Central memory CD4-positive, alpha-beta T cell (primary cell): ENCODE results near the gene NBR1.
"Not testable (repeated sequence)": the region's sequence is repeated elsewhere in the genome, so short reads cannot be mapped to it uniquely, and the experiment has no call there.

ENCODE experiments used
- DNase-seq: peaks from one replicate; pipeline ENCODE4 v3.0.0; 2022

NBR1 gene

GRCh38 chr17:43216762-43217613, 46.0 kb downstream of the NBR1 start:
- DNase-seq: no peak

DNA sequence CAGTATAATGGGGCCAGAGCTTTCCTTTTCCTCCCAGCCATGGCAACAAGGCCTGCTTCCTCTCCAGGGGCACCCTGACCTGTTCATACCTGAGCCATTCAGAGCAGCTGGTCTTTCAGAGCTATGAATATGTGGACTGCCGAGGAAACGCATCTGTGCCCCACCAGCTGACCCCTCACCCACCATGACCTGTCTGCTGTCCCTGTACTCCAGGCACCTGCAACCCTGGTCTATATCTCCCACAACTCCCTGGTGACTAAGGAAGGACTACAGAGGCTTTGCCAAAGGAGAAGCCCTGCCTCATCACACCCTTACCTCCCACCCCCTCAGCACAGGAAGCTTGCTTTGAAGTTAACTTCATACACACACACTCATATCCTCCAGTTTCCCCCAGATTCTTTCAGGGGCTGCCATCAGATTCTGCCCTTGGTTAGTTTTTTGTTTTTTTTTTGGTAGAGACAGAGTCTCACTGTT, 46.6 kb downstream of the NBR1 start:
- DNase-seq: no peak

- DNase-seq: no peak
Observed at GRCh38 chr17:43219001-43219400, 48.0 kb downstream of the NBR1 start.

DNA sequence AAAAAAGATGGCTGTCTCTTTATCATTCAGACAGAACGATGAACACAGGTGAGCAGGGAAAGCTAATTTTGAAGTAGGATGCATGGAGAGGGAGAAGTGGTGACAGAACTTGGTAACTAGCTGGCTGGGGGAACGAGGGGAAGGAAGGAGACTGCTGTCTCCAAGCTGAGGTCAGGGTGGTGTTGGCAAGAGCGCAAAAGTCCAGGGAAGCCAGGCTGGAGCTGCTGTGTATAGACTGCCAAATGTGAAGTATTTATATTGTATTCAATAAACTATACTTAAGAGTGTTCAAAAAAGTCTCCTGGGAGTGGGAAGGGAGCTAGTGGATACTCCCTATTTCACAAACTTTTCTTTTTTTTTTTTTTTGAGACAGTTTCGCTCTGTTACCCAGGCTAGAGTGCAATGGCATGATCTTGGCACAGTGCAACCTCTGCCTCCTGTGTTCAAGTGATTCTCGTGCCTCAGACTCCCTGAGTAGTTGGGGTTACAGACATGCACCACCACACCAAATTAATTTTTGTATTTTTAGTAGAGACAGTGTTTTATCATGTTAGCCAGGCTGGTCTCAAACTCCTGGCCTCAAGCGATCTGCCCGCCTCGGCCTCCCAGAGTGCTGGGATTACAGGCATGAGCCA, 48.8 kb downstream of the NBR1 start:
- DNase-seq: no peak

DNA sequence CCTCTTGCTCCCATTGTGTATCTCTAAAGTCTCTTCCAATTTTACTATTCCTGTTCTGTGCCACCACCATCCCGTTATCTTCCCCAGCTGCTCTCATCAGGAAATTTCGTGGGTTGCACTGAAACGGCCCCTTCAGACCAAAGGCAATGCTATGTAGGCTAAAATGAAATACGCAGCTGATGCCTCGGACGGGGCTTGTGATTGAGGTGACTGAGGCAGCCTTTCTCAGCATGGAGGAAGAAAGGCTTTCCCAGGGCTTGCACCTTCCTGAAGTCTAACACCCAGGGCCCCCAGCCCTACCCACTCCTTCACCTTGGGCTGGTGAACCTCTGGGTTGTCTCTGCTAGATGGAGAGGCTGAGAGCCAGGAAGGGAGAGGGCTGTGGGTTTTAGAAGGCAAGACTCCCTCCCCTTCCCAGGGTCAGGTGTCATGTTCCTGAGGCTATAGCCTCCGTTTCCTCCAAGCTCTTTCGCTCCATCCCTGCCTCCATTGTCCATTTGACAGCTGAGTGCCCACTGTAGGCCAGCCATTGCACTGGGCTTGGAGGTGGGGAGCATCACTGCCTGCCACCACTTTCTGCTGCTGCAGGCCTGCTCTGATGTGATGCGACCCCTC, 49.6 kb downstream of the NBR1 start:
- DNase-seq: no peak

- DNase-seq: no peak
Observed at GRCh38 chr17:43224146-43224705, 53.2 kb downstream of the NBR1 start.

DNA sequence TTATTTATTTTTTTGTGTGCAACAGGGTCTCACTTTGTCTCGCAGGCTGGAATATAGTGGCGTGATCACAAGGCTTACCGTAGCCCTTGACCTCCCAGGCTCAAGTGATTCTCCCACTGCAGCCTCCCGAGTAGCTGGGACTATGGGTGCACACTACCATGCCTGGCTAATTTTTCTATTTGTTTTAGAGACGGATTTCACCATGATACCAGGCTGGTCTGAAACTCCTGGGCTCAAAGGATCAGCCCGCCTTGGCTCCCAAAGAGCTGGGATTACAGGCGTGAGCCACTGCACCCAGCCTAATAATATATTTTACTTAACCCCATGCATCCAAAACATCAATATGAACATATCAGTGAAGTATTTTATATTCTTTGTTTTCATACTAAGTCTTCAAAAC, 55.4 kb downstream of the NBR1 start:
- DNase-seq: no peak

GRCh38 chr17:43228020-43228782, 57.2 kb downstream of the NBR1 start, which contains the start of gene CCDC200:
TSS of gene CCDC200 (minus strand) at chr17:43228623. CDS start at chr17:43228554, 69 bp downstream.
- not testable (repeated sequence) for DNase-seq

- not testable (repeated sequence) for DNase-seq
Observed at GRCh38 chr17:43231205-43232020, 60.4 kb downstream of the NBR1 start.

- DNase-seq: not testable (repeated sequence)
Observed at GRCh38 chr17:43232021-43232699, 61.1 kb downstream of the NBR1 start.

GRCh38 chr17:43233263-43233662, 62.2 kb downstream of the NBR1 start:
- not testable (repeated sequence) for DNase-seq

GRCh38 chr17:43233877-43234276, 62.9 kb downstream of the NBR1 start, which contains the start of gene RNU2-1:
TSS of gene RNU2-1 (minus strand) at chr17:43233977.
- not testable (repeated sequence) for DNase-seq

DNA sequence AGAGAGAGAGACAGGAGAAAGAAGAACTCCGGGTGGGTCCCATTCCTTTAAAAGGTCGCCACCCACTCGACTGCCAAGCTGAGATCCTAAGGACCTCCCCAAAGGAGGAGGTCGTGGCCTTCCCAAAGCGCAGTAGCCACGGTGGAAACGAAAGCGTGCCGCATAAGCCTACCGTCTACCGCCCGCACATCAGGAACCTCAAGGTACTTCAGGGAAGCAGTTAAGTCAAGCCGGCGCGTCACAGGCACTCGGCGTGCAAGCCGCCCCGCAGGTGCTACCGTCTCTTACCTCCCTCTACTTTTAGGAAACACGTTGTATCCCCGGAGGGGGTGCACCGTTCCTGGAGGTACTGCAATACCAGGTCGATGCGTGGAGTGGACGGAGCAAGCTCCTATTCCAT, 68.6 kb downstream of the NBR1 start:
- DNase-seq: not testable (repeated sequence)

DNA sequence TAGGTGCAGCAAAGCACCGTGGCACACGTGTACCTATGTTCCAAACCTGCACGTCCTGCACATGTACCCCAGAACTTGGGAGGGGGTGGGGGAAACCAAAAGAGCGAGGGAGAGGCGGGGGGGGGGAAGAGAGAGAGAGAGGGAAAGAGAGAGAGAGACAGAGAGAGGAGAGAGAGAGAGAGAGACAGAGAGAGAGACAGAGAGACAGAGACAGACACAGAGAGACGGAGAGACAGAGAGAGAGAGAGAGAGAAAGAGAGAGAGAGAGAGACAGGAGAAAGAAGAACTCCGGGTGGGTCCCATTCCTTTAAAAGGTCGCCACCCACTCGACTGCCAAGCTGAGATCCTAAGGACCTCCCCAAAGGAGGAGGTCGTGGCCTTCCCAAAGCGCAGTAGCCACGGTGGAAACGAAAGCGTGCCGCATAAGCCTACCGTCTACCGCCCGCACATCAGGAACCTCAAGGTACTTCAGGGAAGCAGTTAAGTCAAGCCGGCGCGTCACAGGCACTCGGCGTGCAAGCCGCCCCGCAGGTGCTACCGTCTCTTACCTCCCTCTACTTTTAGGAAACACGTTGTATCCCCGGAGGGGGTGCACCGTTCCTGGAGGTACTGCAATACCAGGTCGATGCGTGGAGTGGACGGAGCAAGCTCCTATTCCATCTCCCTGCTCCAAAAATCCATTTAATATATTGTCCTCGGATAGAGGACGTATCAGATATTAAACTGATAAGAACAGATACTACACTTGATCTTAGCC, 69.8 kb downstream of the NBR1 start:
- not testable (repeated sequence) for DNase-seq

DNA sequence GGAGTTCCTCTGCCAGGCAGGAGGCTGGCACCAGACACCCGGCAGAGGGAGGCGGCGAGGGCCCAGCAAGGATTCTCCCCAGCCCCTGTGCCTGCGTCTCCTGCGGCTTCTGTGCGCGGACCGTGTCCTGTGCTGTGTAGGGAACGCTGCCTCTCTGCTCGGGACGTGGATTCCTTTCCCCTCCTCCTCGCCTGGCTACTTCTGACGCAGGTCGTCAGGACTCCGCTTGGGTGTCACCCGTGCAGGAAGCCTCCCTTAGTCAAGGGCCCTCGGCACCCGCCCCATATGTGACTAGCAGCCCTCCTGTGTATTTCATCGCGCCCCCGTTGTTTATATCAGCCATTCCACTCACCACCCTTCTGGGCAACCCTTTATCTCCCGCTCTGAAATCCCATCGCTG, 75.4 kb downstream of the NBR1 start:
- DNase-seq: peak; percentile 62
